ENCODE data around the gene PRRX2. TPM values are rescaled to one million over a fixed set of nuclear protein-coding genes. Genes with fewer than 3 reads are reported as not detected.

PRRX2 gene
- total and polyA plus RNA-seq, 2 experiments from 2014 or later: 9.7 to 23.0 TPM

- Histone ChIP-seq H4K20me1 (ENCODE audit: insufficient read depth, poor library complexity, severe bottlenecking) (no peaks in the 10 kb centered on the region), H3K36me3 (replicated peaks; ENCODE audit: insufficient read depth, low read depth) (no peaks in the 10 kb centered on the region), H3K9me2 (replicated peaks; ENCODE audit: insufficient read depth) (no peaks in the 10 kb centered on the region), H3K4me1 (ENCODE audit: insufficient read depth) (peaks cover 22% of the 10 kb centered on the region), H2AFZ (no peak overlapping the region), H3K79me2 (no peaks in the 10 kb centered on the region), H3K27ac (no peak overlapping the region), H3K27me3 (no peaks in the 10 kb centered on the region), H3K4me2 (no peak overlapping the region), H3K9me3 (ENCODE audit: low read depth) (no peaks in the 10 kb centered on the region), H3K4me3 (no peak overlapping the region)
- TF ChIP-seq CTCF (IDR thresholded peaks at IDR 0.05; ENCODE audit: poor library complexity) (no peak), EZH2 (IDR thresholded peaks at IDR 0.05; ENCODE audit: borderline replicate concordance) (no peak)
- WGBS (ENCODE audit: low lambda C conversion rate, missing lambda C conversion rate): 76% methylated on average over 6 of the region's 6 CpGs
- no peak for DNase-seq (ENCODE audit: low spot score)
Observed at GRCh38 chr9:129756191-129756590, 90.7 kb downstream of the PRRX2 start.

GRCh38 chr9:129757045-129757444 lies 91.6 kb downstream of the PRRX2 start:
- H3K79me2 ChIP-seq: no peaks in the 10 kb centered on the region
- H3K4me3 ChIP-seq: no peak overlapping the region
- no peaks in the 10 kb centered on the region for H3K9me2 ChIP-seq (replicated peaks; ENCODE audit: insufficient read depth)
- H3K9me3 ChIP-seq (ENCODE audit: low read depth): no peaks in the 10 kb centered on the region
- H2AFZ ChIP-seq: no peak overlapping the region
- TF ChIP-seq EZH2 (IDR thresholded peaks at IDR 0.05; ENCODE audit: borderline replicate concordance) (no peak), EZH2phosphoT487 (IDR thresholded peaks at IDR 0.05; ENCODE audit: low read depth, severe bottlenecking, unreplicated experiment) (no peak), CTCF (IDR thresholded peaks at IDR 0.05; ENCODE audit: poor library complexity) (no peak)
- no peak overlapping the region for H3K4me2 ChIP-seq
- H3K4me1 ChIP-seq (ENCODE audit: insufficient read depth): peaks cover 25% of the 10 kb centered on the region
- no peak for DNase-seq (ENCODE audit: low spot score)
- H4K20me1 ChIP-seq (ENCODE audit: insufficient read depth, poor library complexity, severe bottlenecking): no peaks in the 10 kb centered on the region
- H3K27me3 ChIP-seq: no peaks in the 10 kb centered on the region
- no peak overlapping the region for H3K27ac ChIP-seq
- 79% methylated on average over 9 of the region's 9 CpGs for WGBS (ENCODE audit: low lambda C conversion rate, missing lambda C conversion rate)
- H3K36me3 ChIP-seq (replicated peaks; ENCODE audit: insufficient read depth, low read depth): no peaks in the 10 kb centered on the region

- no peak overlapping the region for H3K4me3 ChIP-seq
- H3K9me3 ChIP-seq (ENCODE audit: low read depth): no peaks in the 10 kb centered on the region
- no peaks in the 10 kb centered on the region for H4K20me1 ChIP-seq (ENCODE audit: insufficient read depth, poor library complexity, severe bottlenecking)
- H3K27ac ChIP-seq: no peak overlapping the region
- H3K9me2 ChIP-seq (replicated peaks; ENCODE audit: insufficient read depth): no peaks in the 10 kb centered on the region
- H3K27me3 ChIP-seq: no peaks in the 10 kb centered on the region
- WGBS (ENCODE audit: low lambda C conversion rate, missing lambda C conversion rate): 94% methylated on average over 4 of the region's 4 CpGs
- TF ChIP-seq CTCF (IDR thresholded peaks at IDR 0.05; ENCODE audit: poor library complexity) (no peak), EZH2phosphoT487 (IDR thresholded peaks at IDR 0.05; ENCODE audit: low read depth, severe bottlenecking, unreplicated experiment) (no peak), EZH2 (IDR thresholded peaks at IDR 0.05; ENCODE audit: borderline replicate concordance) (no peak)
- no peaks in the 10 kb centered on the region for H3K79me2 ChIP-seq
- DNase-seq (ENCODE audit: low spot score): no peak
- no peaks in the 10 kb centered on the region for H3K36me3 ChIP-seq (replicated peaks; ENCODE audit: insufficient read depth, low read depth)
- H3K4me1 ChIP-seq (ENCODE audit: insufficient read depth): peaks cover 19% of the 10 kb centered on the region
- H2AFZ ChIP-seq: no peak overlapping the region
- H3K4me2 ChIP-seq: no peak overlapping the region
Observed at GRCh38 chr9:129759319-129759718, 93.9 kb downstream of the PRRX2 start.
